Mucosa of stomach (tissue), 1 donor: Measurements from ENCODE around the gene AAK1.
"Not testable (repeated sequence)": the region's sequence is repeated elsewhere in the genome, so short reads cannot be mapped to it uniquely, and the experiment has no call there.

Experiments
- H3K27me3 ChIP-seq: one replicate; pipeline ENCODE4 v1.7.0; 2013; ENCODE audit warnings: mild to moderate bottlenecking, low read length; ENCODE audit not compliant: control insufficient read depth, insufficient read depth
- H3K36me3 ChIP-seq: one replicate; pipeline ENCODE4 v1.7.0; 2013; ENCODE audit warnings: low read length; ENCODE audit not compliant: control insufficient read depth, insufficient read depth
- H3K4me1 ChIP-seq: one replicate; pipeline ENCODE4 v1.7.0; 2013; ENCODE audit warnings: mild to moderate bottlenecking, low read length; ENCODE audit not compliant: control insufficient read depth, insufficient read depth
- H3K4me3 ChIP-seq: one replicate; pipeline ENCODE4 v1.7.0; 2013; ENCODE audit warnings: low read length
- H3K9ac ChIP-seq: one replicate; pipeline ENCODE4 v1.7.0; 2013; ENCODE audit warnings: mild to moderate bottlenecking, low read length, moderate library complexity
- H3K9me3 ChIP-seq: one replicate; pipeline ENCODE4 v1.7.0; 2013; ENCODE audit warnings: mild to moderate bottlenecking, low read length, moderate library complexity; ENCODE audit not compliant: control insufficient read depth
- donor health status: Pancreatic carcinoma.

Gene AAK1

GRCh38 chr2:69635432-69635831 is 8.1 kb downstream of the AAK1 start:
- H3K4me3 ChIP-seq, result no peak overlapping the region
- no peaks in the 10 kb centered on the region for H3K36me3 ChIP-seq
- H3K4me1 ChIP-seq, result peaks cover 3% of the 10 kb centered on the region
- no peak overlapping the region for H3K9ac ChIP-seq
- no peaks in the 10 kb centered on the region for H3K27me3 ChIP-seq
- no peaks in the 10 kb centered on the region for H3K9me3 ChIP-seq

DNA sequence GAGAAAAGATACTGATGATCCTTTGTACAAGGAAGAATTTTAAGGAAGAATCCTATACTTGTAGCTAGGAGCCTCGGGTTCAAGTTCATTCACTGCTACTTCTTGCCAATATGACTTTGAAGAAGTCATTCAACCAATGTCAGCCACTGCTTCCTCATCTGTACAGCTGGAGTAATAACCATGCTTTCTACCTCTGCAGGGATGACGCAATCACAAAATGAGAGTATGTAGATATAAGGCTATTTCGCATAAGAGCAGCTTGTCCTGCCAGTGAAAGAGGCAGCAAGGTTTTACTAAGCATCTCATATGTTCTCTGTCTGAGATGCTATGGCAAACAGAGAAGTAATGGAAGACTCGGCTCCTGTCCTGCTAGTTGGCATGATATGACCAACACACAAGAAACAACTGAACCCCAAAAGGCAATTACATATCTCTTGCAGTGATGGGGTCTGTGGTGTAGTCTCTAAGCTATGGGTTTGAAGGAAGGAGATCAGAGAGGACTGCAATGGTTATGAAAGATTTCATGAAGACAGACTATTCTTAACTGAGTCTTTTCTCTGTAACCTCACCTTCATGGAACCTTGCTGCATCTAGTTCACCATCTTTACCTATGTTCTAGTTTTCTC is 9.2 kb downstream of the AAK1 start:
- Histone ChIP-seq H3K9me3 (no peaks in the 10 kb centered on the region), H3K4me3 (no peak overlapping the region), H3K4me1 (no peaks in the 10 kb centered on the region), H3K9ac (no peak overlapping the region), H3K36me3 (no peaks in the 10 kb centered on the region), H3K27me3 (no peaks in the 10 kb centered on the region)

GRCh38 chr2:69631402-69631801 is 12.1 kb downstream of the AAK1 start:
- no peaks in the 10 kb centered on the region for H3K36me3 ChIP-seq
- no peaks in the 10 kb centered on the region for H3K27me3 ChIP-seq
- no peak overlapping the region for H3K4me3 ChIP-seq
- H3K9me3 ChIP-seq, result no peaks in the 10 kb centered on the region
- H3K4me1 ChIP-seq, result no peaks in the 10 kb centered on the region
- H3K9ac ChIP-seq, result no peak overlapping the region

GRCh38 chr2:69629921-69630608 is 13.5 kb downstream of the AAK1 start:
- Histone ChIP-seq H3K9me3 (no peaks in the 10 kb centered on the region), H3K4me3 (no peak overlapping the region), H3K27me3 (no peaks in the 10 kb centered on the region), H3K9ac (no peak overlapping the region), H3K4me1 (peaks cover 3% of the 10 kb centered on the region), H3K36me3 (no peaks in the 10 kb centered on the region)

- Histone ChIP-seq H3K36me3 (no peaks in the 10 kb centered on the region), H3K27me3 (no peaks in the 10 kb centered on the region), H3K4me1 (peaks cover 10% of the 10 kb centered on the region), H3K9ac (no peak overlapping the region), H3K9me3 (no peaks in the 10 kb centered on the region), H3K4me3 (no peak overlapping the region)
Measured at GRCh38 chr2:69628325-69629021, 15.1 kb downstream of the AAK1 start.

DNA sequence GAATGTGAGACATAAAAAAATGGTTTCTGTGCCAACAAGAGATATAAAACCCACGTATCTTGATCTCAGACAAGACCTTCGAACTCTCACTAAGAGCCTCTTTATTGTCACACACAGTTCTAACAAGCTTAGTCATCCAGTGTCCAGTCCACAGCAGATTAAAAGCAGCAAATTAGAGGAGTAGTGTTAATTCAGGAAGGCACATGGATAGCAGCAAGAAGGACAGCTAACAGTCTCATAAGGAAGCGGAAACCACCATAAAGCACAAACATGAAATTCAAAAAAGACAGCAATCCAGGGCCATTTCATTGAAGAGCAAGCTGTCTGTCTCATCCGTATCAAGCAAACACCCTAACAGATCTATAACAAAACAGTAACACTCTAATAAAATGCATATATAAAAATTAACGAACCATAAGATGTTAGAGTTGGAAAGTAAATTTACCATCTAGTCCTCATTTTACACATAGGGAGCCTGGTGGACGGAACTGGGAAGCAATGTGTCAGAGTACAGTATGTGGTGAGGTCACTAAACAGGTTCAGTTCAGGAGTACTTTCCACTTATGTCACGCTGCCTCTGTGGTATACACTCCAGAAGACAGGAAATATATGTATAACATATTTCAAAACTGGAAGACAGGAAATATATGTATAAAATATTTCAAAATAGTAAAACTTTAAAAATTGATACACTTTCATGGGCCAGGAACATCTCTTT is 18.3 kb downstream of the AAK1 start:
- H3K9me3 ChIP-seq, result no peaks in the 10 kb centered on the region
- H3K36me3 ChIP-seq, result no peaks in the 10 kb centered on the region
- H3K9ac ChIP-seq, result no peak overlapping the region
- no peaks in the 10 kb centered on the region for H3K27me3 ChIP-seq
- H3K4me3 ChIP-seq, result no peak overlapping the region
- peaks cover 13% of the 10 kb centered on the region for H3K4me1 ChIP-seq

DNA sequence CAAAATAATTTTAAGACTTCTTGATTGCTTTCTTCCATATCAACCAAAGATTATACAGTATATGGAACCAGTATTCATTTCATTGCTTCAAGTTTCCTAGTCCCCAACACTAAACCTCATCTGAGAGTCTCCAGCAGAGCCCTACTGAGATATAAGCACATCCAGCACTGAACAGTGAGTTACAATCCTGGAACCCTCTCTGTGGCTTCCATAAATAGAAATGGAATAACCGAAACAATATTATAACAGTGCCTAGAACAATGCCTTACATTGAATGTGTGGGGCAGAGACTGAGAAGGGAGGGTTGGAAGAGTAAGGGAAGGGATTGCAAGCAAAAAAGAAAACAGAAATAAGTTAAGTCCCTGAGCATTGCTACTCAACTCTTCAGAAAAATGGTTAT is 18.9 kb downstream of the AAK1 start:
- Histone ChIP-seq H3K9ac (no peak overlapping the region), H3K36me3 (no peaks in the 10 kb centered on the region), H3K4me3 (no peak overlapping the region), H3K9me3 (no peaks in the 10 kb centered on the region), H3K4me1 (peaks cover 18% of the 10 kb centered on the region), H3K27me3 (no peaks in the 10 kb centered on the region)

DNA sequence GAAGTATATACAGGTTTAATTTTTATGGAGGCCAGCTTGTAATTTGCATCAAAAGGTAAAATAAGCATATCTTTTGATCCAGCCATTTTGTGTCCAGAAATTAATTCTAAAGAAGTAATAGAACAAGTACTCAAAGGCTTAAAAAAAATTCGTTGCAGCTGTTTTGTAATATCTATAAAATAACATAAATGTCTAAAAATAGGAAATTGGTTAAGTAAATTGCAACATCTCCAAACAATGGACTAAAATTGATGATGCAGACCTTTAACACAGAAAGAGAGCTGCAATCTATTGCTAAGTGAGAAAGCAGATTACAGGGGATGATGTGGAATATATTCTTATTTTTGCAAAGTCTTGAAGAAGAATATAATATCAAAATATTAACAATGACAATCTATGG is 19.4 kb downstream of the AAK1 start:
- H3K4me3 ChIP-seq, result no peak overlapping the region
- H3K9me3 ChIP-seq, result no peaks in the 10 kb centered on the region
- H3K27me3 ChIP-seq, result no peaks in the 10 kb centered on the region
- H3K4me1 ChIP-seq, result peaks cover 23% of the 10 kb centered on the region
- H3K36me3 ChIP-seq, result no peaks in the 10 kb centered on the region
- no peak overlapping the region for H3K9ac ChIP-seq

DNA sequence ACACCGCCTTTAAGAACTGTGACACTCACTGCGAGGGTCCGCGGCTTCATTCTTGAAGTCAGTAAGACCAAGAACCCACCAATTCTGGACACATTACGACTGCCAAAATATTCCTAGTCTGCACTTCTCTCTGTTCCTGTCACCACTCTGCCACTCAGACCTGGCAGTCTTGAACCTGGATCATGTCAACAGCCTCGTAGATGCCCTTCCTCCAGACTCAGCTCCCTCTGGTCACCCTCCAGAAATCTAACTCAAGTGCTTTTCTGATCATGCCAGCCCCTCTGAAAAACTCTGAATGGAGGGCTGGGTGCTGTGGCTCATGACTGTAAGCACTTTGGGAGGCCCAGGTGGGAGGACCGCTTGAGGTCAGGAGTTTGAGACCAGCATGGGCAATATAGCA is 20.3 kb downstream of the AAK1 start:
- Histone ChIP-seq H3K4me3 (no peak overlapping the region), H3K9me3 (no peaks in the 10 kb centered on the region), H3K36me3 (no peaks in the 10 kb centered on the region), H3K9ac (no peak overlapping the region), H3K27me3 (no peaks in the 10 kb centered on the region), H3K4me1 (peaks cover 30% of the 10 kb centered on the region)

GRCh38 chr2:69622805-69623204 is 20.7 kb downstream of the AAK1 start:
- not testable (repeated sequence) for H3K36me3 ChIP-seq, H3K27me3 ChIP-seq, H3K9ac ChIP-seq, H3K4me3 ChIP-seq, H3K9me3 ChIP-seq
- H3K4me1 ChIP-seq, result peaks cover 31% of the 10 kb centered on the region

DNA sequence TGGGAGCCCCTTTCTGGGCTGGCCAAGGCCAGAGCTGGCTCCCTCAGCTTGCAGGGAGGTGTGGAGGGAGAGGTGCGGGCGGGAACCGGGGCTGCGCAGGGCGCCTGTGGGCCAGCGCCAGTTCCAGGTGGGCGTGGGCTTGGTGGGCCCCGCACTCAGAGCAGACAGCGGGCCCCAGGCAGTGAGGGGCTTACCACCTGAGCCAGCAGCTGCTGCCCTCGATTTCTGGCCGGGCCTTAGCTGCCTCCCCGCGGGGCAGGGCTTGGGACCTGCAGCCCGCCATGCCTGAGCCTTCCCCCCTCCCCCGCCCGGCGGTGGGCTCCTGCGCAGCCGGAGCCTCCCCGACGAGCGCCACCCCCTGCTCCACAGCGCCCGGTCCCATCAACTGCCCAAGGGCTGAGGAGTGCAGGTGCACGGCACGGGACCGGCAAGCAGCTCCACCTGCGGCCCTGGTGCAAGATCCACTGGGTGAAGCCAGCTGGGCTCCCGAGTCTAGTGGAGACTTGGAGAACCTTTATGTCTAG is 21.5 kb downstream of the AAK1 start:
- H3K27me3 ChIP-seq, H3K4me3 ChIP-seq, H3K9ac ChIP-seq, H3K36me3 ChIP-seq, H3K9me3 ChIP-seq: not testable (repeated sequence)
- H3K4me1 ChIP-seq, result peaks cover 38% of the 10 kb centered on the region

DNA sequence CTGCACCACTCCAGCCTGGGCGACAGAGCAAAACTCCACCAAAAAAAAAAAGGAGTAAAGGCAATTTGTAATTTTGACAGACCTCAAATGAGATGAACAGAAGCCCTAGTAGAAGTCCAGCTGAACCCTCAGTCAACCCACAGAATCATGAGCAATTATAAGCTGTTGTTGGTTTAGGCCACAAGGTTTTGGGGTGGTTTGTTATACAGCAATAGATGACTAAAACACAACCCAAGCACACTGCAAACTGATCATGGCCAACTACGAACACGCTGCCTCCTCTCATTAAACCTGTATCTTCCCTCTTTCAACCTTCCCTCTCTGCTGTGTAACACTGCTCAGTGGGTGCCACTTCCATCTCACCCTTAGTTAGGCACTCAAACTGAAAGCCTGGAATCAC is 22.1 kb downstream of the AAK1 start:
- H3K4me3 ChIP-seq, result no peak overlapping the region
- H3K9me3 ChIP-seq, result no peaks in the 10 kb centered on the region
- H3K27me3 ChIP-seq, result no peaks in the 10 kb centered on the region
- no peak overlapping the region for H3K9ac ChIP-seq
- H3K36me3 ChIP-seq, result no peaks in the 10 kb centered on the region
- peaks cover 45% of the 10 kb centered on the region for H3K4me1 ChIP-seq
